ENCODE results near the gene OR4F6.
"Not testable (repeated sequence)": the region's sequence is repeated elsewhere in the genome, so short reads cannot be mapped to it uniquely, and the experiment has no call there.

OR4F6 gene, protein sequence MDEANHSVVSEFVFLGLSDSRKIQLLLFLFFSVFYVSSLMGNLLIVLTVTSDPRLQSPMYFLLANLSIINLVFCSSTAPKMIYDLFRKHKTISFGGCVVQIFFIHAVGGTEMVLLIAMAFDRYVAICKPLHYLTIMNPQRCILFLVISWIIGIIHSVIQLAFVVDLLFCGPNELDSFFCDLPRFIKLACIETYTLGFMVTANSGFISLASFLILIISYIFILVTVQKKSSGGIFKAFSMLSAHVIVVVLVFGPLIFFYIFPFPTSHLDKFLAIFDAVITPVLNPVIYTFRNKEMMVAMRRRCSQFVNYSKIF
- total RNA-seq = 0 reads per million in 9 experiments

DNA sequence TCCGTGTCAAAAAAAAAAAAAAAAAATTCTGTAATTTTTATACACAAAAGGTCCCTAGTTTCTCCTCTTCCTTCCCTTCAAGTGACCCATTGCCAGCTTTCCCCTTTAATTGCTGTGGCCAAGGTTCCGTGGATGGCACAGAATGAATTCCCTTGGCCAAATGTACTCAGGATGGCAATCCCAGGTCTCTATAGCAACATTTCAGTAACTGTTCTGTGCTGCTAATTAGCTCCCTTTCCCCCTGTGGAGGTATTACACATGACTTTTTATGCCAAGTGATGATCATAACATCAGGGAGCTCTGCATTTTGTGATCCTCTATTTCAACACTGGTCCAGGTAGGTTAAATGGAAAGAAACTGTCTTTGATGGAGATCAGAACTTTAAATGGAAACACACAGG is at the start of gene OR4F6:
Gene OR4F6, plus strand, starts transcription at position 301 of the 400 bp plus-strand sequence. CDS start 2,211 bp downstream, outside the sequence.
- H3K9me3 Mint-ChIP-seq = no peaks in the 10 kb centered on the region
- H3K36me3 Mint-ChIP-seq (ENCODE audit: insufficient read depth) = no peaks in the 10 kb centered on the region
- H3K4me3 Mint-ChIP-seq = no peak within 1 kb of the TSS
- no peak within 1 kb of the TSS for H3K27ac Mint-ChIP-seq
- DNase-seq (no peak), ATAC-seq (replicated peaks) (no peak)
- H3K27me3 Mint-ChIP-seq = peaks cover 38 to 60% of the 10 kb centered on the region in 2 donors
- H3K4me1 Mint-ChIP-seq (ENCODE audit: low read depth in 2 of 2) = no peaks in the 10 kb centered on the region

DNA sequence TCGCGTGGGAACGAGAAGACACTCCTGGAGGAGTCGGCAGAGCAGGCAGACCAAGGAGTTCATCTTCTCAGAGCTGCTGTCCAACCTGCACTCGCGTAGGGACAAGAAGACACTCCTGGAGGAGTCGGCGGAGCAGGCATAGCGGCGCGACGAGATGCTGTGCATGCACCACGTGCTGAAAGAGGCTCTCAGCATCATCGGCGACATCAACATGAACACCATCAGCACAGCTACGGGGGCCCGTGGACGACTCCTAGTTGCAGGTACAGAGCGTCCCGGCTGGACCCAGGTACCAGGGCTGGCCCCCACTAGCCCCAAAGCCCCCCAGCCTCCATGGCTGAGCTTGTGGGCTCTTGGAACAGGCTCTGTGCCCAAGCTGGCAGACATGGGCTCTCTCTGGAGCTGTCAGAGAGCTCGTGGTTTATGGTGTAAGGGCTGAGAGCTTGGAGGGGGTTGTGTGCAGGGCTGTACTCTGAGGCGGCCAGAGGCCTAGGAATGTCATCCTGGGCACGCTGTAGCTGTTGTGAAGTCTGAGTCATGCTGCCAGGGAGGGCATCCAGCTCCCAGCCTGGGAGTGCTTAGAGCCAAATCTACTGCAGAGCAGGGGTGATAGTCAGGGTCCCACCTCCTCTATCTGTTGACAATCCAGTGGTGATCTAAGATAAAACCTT is 38.5 kb upstream of the OR4F6 start:
- H3K27ac Mint-ChIP-seq; H3K36me3 Mint-ChIP-seq (ENCODE audit: insufficient read depth); H3K9me3 Mint-ChIP-seq; H3K4me1 Mint-ChIP-seq (ENCODE audit: low read depth in 2 of 2); H3K27me3 Mint-ChIP-seq; ATAC-seq (replicated peaks); DNase-seq; H3K4me3 Mint-ChIP-seq: not testable (repeated sequence)

DNA sequence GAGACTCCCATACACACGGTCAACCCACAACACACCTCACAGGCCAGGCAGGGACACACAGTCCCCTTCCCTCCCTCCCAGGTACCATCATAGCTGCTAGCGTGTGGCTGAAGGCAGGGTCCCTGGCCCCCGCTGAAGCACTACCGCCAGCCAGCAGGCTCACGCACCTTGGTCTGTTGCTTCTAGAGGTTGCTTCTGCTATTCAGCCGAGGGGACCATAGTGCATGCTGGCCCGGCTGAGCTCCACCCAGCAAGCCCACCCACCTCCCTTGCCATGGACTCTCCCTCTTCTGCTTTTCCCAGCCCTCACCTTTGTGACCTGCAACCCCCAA is 38.0 kb upstream of the OR4F6 start:
- not testable (repeated sequence) for H3K4me1 Mint-ChIP-seq (ENCODE audit: low read depth in 2 of 2); H3K4me3 Mint-ChIP-seq; H3K27ac Mint-ChIP-seq; H3K36me3 Mint-ChIP-seq (ENCODE audit: insufficient read depth); H3K27me3 Mint-ChIP-seq; ATAC-seq (replicated peaks); H3K9me3 Mint-ChIP-seq; DNase-seq

DNA sequence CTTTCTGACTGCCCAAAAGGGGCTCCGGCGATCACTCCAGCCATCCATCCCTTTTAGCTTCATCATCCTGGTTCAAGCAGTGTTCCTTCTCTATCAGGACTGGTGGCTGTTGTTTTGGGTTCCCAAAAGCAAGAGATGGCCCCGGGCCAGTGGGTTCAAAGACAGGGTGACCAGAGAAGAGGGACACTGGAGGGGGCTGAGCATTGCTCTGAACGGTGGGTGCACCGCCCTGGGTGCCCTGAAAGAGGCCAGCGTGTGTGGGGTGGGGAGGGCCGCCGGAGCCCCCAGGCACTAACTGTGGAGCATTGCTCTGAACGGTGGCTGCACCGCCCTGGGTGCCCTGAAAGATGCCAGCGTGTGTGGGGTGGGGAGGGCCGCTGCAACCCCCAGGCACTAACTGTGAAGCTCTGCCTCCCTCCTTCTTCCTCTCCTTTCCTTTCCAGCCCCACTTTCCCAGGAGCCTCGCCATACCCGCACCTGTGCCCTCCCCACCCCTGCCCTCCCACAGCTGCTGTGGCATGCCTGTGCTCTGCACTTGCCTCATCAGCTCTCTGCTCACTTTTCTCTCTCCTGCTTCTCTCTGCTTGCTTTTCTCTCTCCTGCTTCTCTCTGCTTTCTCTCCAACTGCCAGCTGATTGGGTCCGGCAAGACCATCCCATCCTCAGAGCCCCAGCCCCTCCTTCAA is 37.4 kb upstream of the OR4F6 start:
- DNase-seq = no peak

DNA sequence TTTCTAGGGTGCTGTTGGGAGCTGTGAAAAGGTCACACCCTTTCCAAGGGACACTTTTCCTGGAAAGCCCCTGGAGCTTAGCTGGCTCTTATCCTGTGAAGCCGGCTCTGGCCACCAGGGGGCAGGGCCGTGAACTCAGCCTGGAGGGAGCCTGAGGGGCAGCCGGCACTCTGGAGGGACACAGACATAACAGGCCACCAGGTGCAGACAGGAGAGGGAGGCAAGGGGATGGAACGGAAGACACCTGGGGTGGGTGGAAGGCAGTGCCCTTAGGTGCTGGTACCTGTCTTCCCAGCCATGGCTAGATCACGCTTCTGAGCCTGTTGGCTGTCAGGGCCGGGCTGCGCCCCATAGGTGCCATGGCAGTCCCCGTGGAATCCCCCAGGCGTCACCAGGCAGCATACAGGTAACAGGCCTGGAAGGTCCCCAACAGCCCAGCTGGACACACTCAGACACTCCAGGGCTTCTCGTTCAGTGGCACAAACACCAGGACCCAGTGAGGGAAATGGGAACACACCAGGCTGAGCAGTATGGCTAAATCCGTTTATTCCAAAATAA is 36.1 kb upstream of the OR4F6 start:
- H3K9me3 Mint-ChIP-seq; H3K36me3 Mint-ChIP-seq (ENCODE audit: insufficient read depth); H3K4me3 Mint-ChIP-seq; H3K27me3 Mint-ChIP-seq; DNase-seq; H3K4me1 Mint-ChIP-seq (ENCODE audit: low read depth in 2 of 2); H3K27ac Mint-ChIP-seq; ATAC-seq (replicated peaks): not testable (repeated sequence)

More for the DNA sequence above, 37.4 kb upstream of the OR4F6 start:
- no peak overlapping the region for H3K4me3 Mint-ChIP-seq
- H3K27ac Mint-ChIP-seq = no peak overlapping the region
- no peaks in the 10 kb centered on the region for H3K36me3 Mint-ChIP-seq (ENCODE audit: insufficient read depth)
- no peaks in the 10 kb centered on the region for H3K9me3 Mint-ChIP-seq
- H3K4me1 Mint-ChIP-seq (ENCODE audit: low read depth in 2 of 2) = no peaks in the 10 kb centered on the region
- no peaks in the 10 kb centered on the region for H3K27me3 Mint-ChIP-seq
- no peak for ATAC-seq (replicated peaks)

DNA sequence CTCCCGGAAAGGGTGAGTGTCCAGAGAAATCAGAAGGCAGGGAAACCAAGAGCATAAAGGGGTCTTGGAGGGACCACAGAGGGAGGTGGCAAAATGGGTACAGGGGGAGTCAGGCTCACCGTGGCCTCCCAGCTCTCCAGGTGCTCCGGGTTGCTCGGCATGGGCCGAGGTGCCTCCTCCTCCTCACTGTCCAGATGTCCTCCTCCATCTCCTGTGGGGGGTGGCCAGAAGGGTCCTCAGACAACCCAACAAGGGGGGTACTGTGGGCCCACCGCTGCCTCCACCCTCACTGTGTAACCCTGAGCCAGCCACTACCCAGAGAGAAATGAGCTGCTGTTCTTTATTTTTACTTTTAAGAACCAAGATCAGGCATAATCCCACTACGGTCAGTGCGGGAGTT is 30.4 kb upstream of the OR4F6 start:
- ATAC-seq (replicated peaks) (no peak), DNase-seq (no peak)
- Mint-ChIP-seq H3K4me3 (no peak overlapping the region), H3K4me1 (ENCODE audit: low read depth in 2 of 2) (no peaks in the 10 kb centered on the region), H3K9me3 (no peaks in the 10 kb centered on the region), H3K27me3 (peaks cover 0 to 27% of the 10 kb centered on the region in 2 donors), H3K36me3 (ENCODE audit: insufficient read depth) (no peaks in the 10 kb centered on the region), H3K27ac (no peak overlapping the region)

DNA sequence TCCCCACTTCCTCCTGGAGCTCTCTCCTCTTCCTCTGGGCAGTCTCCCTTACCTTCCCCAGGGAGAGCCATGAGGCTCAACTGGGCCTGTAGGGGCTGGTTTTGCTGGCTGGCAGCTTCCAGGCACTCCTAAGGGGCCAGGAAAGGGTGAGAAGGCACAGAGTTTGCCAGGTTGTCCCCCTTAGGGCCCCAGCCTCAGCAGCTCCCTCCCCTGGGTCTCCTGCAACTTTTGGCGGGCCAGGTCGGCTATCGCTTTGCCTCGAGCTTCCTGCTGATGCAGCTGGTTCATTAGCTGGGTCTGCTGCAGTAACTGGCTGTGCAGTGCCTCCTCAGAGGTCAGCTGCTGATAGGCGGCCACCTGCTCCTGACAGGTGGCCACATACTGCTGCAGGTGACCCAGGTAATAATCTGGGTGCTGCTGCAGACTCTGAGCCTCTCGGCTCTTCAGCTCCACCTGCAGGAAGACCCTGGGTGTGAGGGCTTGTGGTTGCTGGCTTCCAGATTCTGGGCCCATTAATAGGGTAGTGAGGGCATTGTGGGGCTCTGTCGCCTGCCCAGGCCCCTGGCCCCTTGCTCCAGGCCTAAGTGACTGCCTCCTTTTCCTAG is 29.7 kb upstream of the OR4F6 start:
- Mint-ChIP-seq H3K27me3 (peaks cover under 1 to 34% of the 10 kb centered on the region in 2 donors), H3K4me1 (ENCODE audit: low read depth in 2 of 2) (no peaks in the 10 kb centered on the region), H3K27ac (no peak overlapping the region), H3K9me3 (no peaks in the 10 kb centered on the region), H3K4me3 (no peak overlapping the region), H3K36me3 (ENCODE audit: insufficient read depth) (no peaks in the 10 kb centered on the region)
- ATAC-seq (replicated peaks) (no peak), DNase-seq (no peak)

DNA sequence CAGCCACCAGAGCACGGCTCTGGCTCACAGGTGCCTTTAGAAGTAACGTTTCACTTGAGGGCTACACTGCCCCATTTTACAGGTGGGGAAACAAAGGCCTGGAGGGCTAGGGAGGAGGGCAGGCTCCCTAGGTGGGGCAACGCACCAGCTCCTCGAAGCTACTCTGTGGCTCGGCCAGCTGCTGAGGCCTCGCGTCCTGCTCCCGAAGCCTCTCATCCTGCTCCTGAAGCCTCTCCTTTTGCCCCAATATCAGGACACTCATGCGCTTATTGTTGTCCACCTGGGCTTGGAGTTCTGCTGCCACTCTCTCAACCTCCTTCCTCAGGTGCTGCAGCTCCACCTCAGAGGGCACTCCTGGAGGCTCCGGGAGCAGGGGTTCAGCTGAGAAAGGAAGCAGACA is 28.2 kb upstream of the OR4F6 start:
- no peak for DNase-seq
- H3K9me3 Mint-ChIP-seq = no peaks in the 10 kb centered on the region

DNA sequence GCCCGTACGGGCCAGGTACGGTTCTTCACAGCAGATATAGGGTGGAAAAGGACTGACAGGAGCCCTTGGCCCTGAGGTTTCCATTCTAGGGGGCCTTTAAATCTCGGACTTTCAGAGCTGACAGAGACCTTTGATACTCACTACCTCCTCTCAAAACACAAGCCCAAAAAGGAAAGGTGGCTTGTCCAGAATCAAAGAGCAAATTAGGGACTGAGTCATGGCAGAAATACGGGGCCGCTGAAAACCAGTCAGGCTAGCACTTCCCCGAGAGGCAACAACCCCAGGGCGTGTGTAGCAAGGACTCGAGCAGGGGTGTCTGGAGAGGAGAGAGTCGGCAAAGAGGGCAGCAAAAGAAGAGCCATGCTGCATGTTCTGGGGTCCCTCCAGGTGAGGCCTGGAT is 24.7 kb upstream of the OR4F6 start:
- not testable (repeated sequence) for ATAC-seq (replicated peaks); H3K4me1 Mint-ChIP-seq (ENCODE audit: low read depth in 2 of 2); H3K27ac Mint-ChIP-seq

More for the DNA sequence above, 28.2 kb upstream of the OR4F6 start:
- Mint-ChIP-seq H3K27ac (no peak overlapping the region), H3K4me3 (no peak overlapping the region), H3K27me3 (peaks cover 12 to 47% of the 10 kb centered on the region in 2 donors), H3K36me3 (ENCODE audit: insufficient read depth) (no peaks in the 10 kb centered on the region), H3K4me1 (ENCODE audit: low read depth in 2 of 2) (no peaks in the 10 kb centered on the region)
- no peak for ATAC-seq (replicated peaks)

DNA sequence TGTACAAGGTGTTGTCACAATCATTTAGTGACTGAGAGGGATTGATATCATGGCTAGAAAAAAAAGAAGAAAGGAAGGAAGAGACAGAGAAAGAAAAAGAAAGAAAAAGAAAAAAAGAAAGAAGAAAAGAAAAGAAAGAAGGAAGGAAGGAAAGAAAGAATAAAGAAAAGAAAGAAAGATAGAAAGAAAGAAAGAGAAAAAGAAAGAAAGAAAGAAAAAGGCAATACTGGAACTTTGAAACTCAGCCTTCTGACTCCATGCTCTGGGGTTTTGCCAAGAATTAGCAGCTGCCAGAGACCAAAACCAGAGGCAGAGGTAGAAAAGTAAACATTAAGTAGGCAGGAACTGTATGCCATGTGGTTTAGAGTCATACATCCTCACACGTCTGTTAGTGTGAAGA is 23.1 kb upstream of the OR4F6 start:
- H3K36me3 Mint-ChIP-seq (ENCODE audit: insufficient read depth); ATAC-seq (replicated peaks); H3K4me3 Mint-ChIP-seq; H3K4me1 Mint-ChIP-seq (ENCODE audit: low read depth in 2 of 2); H3K9me3 Mint-ChIP-seq; H3K27ac Mint-ChIP-seq; DNase-seq: not testable (repeated sequence)
- peaks cover 28 to 67% of the 10 kb centered on the region in 2 donors for H3K27me3 Mint-ChIP-seq

More for the DNA sequence above, 24.7 kb upstream of the OR4F6 start:
- not testable (repeated sequence) for H3K4me3 Mint-ChIP-seq; H3K36me3 Mint-ChIP-seq (ENCODE audit: insufficient read depth); DNase-seq; H3K9me3 Mint-ChIP-seq
- H3K27me3 Mint-ChIP-seq = peaks cover 14 to 62% of the 10 kb centered on the region in 2 donors

DNA sequence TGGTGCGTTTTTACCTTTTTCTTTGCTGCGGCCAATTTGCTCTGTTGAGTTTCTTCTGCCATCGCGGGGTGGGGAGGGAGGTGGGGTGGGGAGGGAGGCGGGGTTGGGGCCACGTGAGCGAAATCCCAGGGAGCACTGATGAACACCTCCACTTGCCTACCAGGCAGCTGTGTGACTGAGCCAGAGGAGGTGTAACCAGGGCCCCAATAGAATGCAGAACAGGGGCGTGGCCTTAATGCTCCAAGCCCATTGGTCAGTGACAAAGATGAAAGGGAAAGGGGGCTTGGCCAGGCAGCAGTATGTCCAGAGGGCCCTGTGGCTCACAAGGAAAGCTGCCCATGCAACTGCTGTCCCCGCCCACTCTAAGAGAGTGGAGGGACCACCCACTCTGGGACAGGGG is 21.4 kb upstream of the OR4F6 start:
- no peak overlapping the region for H3K4me3 Mint-ChIP-seq
- H3K27ac Mint-ChIP-seq = no peak overlapping the region
- H3K36me3 Mint-ChIP-seq (ENCODE audit: insufficient read depth) = no peaks in the 10 kb centered on the region
- DNase-seq = no peak
- ATAC-seq (replicated peaks) = no peak
- H3K27me3 Mint-ChIP-seq = peaks cover 28 to 62% of the 10 kb centered on the region in 2 donors
- H3K9me3 Mint-ChIP-seq = no peaks in the 10 kb centered on the region
- no peaks in the 10 kb centered on the region for H3K4me1 Mint-ChIP-seq (ENCODE audit: low read depth in 2 of 2)

DNA sequence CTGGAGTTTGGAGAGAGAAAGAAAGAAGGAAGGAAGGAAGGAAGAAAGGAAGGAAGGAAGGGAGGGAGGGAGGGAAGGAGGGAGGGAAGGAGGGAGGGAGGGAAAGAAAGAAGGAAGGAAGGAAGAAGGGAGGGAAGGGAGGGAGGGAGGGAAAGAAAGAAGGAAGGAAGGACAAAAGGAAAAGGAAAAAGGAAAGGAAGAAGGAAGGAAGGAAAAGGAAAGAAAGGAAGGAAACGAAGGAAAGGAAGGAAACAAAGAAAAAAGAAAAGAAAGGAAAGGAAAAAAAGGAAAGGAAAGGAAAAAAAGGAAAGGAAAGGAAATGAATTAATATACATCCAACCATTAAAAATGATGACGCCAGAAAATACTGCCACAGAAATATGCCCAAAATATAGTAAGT is 18.7 kb upstream of the OR4F6 start:
- H3K4me3 Mint-ChIP-seq = no peak overlapping the region
- no peaks in the 10 kb centered on the region for H3K4me1 Mint-ChIP-seq (ENCODE audit: low read depth in 2 of 2)
- H3K9me3 Mint-ChIP-seq = no peaks in the 10 kb centered on the region
- ATAC-seq (replicated peaks) (no peak), DNase-seq (no peak)
- no peak overlapping the region for H3K27ac Mint-ChIP-seq
- peaks cover 20 to 36% of the 10 kb centered on the region in 2 donors for H3K27me3 Mint-ChIP-seq
- no peaks in the 10 kb centered on the region for H3K36me3 Mint-ChIP-seq (ENCODE audit: insufficient read depth)

DNA sequence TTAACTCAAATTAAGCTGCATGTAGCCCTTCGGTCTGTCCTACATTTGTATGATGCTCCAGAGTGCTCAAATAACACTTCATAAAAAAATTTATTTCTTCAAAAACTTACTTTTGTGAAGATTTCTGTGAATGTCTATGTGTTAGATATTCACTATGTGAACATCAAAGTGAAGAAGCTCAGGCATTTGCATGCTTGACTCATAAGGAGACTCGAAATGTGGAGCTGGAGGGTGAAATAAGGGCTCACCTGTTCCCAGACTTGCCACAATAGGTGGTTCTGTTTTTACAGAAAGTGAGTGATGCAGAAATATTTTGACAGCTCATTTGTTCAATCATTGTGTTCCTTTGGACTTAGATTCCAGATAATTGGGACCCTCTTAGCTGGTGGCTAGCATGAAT is 16.9 kb upstream of the OR4F6 start:
- ATAC-seq (replicated peaks); H3K27ac Mint-ChIP-seq; DNase-seq; H3K36me3 Mint-ChIP-seq (ENCODE audit: insufficient read depth); H3K4me3 Mint-ChIP-seq; H3K4me1 Mint-ChIP-seq (ENCODE audit: low read depth in 2 of 2); H3K9me3 Mint-ChIP-seq: not testable (repeated sequence)
- H3K27me3 Mint-ChIP-seq = peaks cover 17 to 35% of the 10 kb centered on the region in 2 donors
